GM23248 (cell line): Measurements from ENCODE around the gene LSM12. TPM values are rescaled to one million over a fixed set of nuclear protein-coding genes. Genes with fewer than 3 reads are reported as not detected.
A peak's percentile ranks its signal among the peaks of the same experiment; 100 is the strongest.

Experiments used
- DNase-seq: peaks from one replicate; pipeline ENCODE4 v3.0.0-alpha.2; 2015
- H2AFZ ChIP-seq: fragments of 200-600 bp; sonication (generic); 2 replicates; pipeline ENCODE4 v1.6.1; 2016; ENCODE audit warnings: antibody characterized with exemption
- H3F3A ChIP-seq: fragments of 200-600 bp; sonication (generic); 2 replicates; pipeline ENCODE4 v1.6.1; 2016; ENCODE audit warnings: mild to moderate bottlenecking, antibody characterized with exemption, mixed run types; ENCODE audit not compliant: insufficient read depth
- H3K27ac ChIP-seq: fragments of 200-600 bp; sonication (generic); 2 replicates; pipeline ENCODE4 v1.5.1; 2016; ENCODE audit warnings: mild to moderate bottlenecking
- H3K27me3 ChIP-seq: fragments of 200-600 bp; sonication (generic); replicated peaks from 2 replicates; pipeline ENCODE4 v1.6.1; 2016; ENCODE audit warnings: mild to moderate bottlenecking; ENCODE audit not compliant: insufficient read depth
- H3K36me3 ChIP-seq: fragments of 200-600 bp; sonication (generic); 2 replicates; pipeline ENCODE4 v1.6.1; 2016; ENCODE audit warnings: low read depth, mild to moderate bottlenecking
- H3K4me1 ChIP-seq: fragments of 200-600 bp; sonication (generic); 2 replicates; pipeline ENCODE4 v1.6.1; 2016; ENCODE audit warnings: mild to moderate bottlenecking; ENCODE audit not compliant: insufficient read depth
- H3K4me2 ChIP-seq: fragments of 200-600 bp; sonication (generic); one replicate; pipeline ENCODE4 v1.6.1; 2016; ENCODE audit warnings: mild to moderate bottlenecking; ENCODE audit not compliant: unreplicated experiment
- H3K4me3 ChIP-seq: fragments of 200-600 bp; sonication (generic); 2 replicates; pipeline ENCODE4 v1.5.1; 2016; ENCODE audit warnings: mild to moderate bottlenecking
- H3K79me2 ChIP-seq: fragments of 200-600 bp; sonication (generic); 2 replicates; pipeline ENCODE4 v1.6.1; 2016; ENCODE audit warnings: mild to moderate bottlenecking; ENCODE audit not compliant: insufficient read depth
- H3K9ac ChIP-seq: fragments of 200-600 bp; sonication (generic); 2 replicates; pipeline ENCODE4 v1.6.1; 2016; ENCODE audit warnings: mild to moderate bottlenecking
- H3K9me2 ChIP-seq: fragments of 200-600 bp; sonication (generic); 2 replicates; pipeline ENCODE4 v1.6.1; 2016; ENCODE audit warnings: mixed run types, mild to moderate bottlenecking, moderate library complexity; ENCODE audit not compliant: insufficient read depth
- H3K9me3 ChIP-seq: fragments of 200-600 bp; sonication (generic); one replicate; pipeline ENCODE4 v1.6.1; 2017; ENCODE audit warnings: low read depth
- H4K20me1 ChIP-seq: fragments of 200-600 bp; sonication (generic); 2 replicates; pipeline ENCODE4 v1.6.0; 2016; ENCODE audit not compliant: insufficient read depth
- EZH2 ChIP-seq: fragments of 200-600 bp; sonication (generic); IDR thresholded peaks from 2 replicates; pipeline ENCODE4 v1.6.1; 2018; ENCODE audit warnings: antibody characterized with exemption, mild to moderate bottlenecking; ENCODE audit not compliant: insufficient read depth, poor library complexity, severe bottlenecking
- EZH2phosphoT487 ChIP-seq: fragments of 200-600 bp; sonication (generic); IDR thresholded peaks from 2 replicates; pipeline ENCODE4 v1.6.1; 2018; ENCODE audit warnings: antibody characterized with exemption, moderate library complexity, mild to moderate bottlenecking, low read depth; ENCODE audit not compliant: insufficient read depth
- WGBS, 2 experiments: methylation state at CpG; one replicate each; pipeline ENCODE4 v1.1.6; 2015 to 2017; ENCODE audit warnings: low lambda C conversion rate in 2 of 2, low coverage in 1 of 2; ENCODE audit errors: missing lambda C conversion rate in 2 of 2; 5-methylcytosine and 5-hydroxymethylcytosine counted together
- in situ Hi-C: fragments of 300-500 bp; cut with MboI; formaldehyde crosslinking; loops from 2 replicates; pipeline ENCODE4 v1.15.0; 2020
- polyA plus RNA-seq: library from polyadenylated mRNA; unstranded; fragments of >200 nt; fragmentation: Nextera tagmentation; extraction: Ambion mirVana; gene quantifications from 2 replicates; pipeline ENCODE4 v1.2.1, GENCODE V29; 2016
- total RNA-seq: library from RNA; depleted of rRNA; stranded (reverse); fragments of >200 nt; shearing (Covaris generic); gene quantifications from 2 replicates; pipeline ENCODE4 v1.2.3, GENCODE V29; 2014

The LSM12 gene
- total and polyA plus RNA-seq, 2 experiments from 2014 or later = 36.1 to 122 TPM

- Histone ChIP-seq H3K9me3 (no peaks in the 10 kb centered on the region), H3F3A (no peaks in the 10 kb centered on the region; the same call in 1 of the 2 replicates), H3K4me3 (peak overlapping the region; percentile 75), H3K27me3 (no peaks in the 10 kb centered on the region), H3K4me2 (peak overlapping the region; percentile 72), H2AFZ (peak overlapping the region; percentile 72), H3K9me2 (no peaks in the 10 kb centered on the region), H3K9ac (peak overlapping the region; percentile 76), H3K4me1 (peaks cover 10% of the 10 kb centered on the region), H3K27ac (peak overlapping the region; percentile 51), H3K36me3 (no peaks in the 10 kb centered on the region), H4K20me1 (no peaks in the 10 kb centered on the region), H3K79me2 (0 out of 2 replicates have a peak, but pooled peaks cover 5% of the 10 kb centered on the region)
- DNase-seq = peak; percentile 66
- 7 to 8% methylated on average over 55 to 59 of the region's 59 CpGs for WGBS, 2 experiments
- in situ Hi-C loops = no loop called here
- TF ChIP-seq EZH2 (no peak), EZH2phosphoT487 (no peak)
Measured at GRCh38 chr17:44005527-44006271, 60.8 kb downstream of the LSM12 start.

GRCh38 chr17:44004761-44005526, 61.5 kb downstream of the LSM12 start:
- peak; percentile 45 for DNase-seq
- peaks cover 10% of the 10 kb centered on the region for H3K4me1 ChIP-seq
- no peaks in the 10 kb centered on the region for H4K20me1 ChIP-seq
- H3K9ac ChIP-seq = no peak overlapping the region
- in situ Hi-C loops = no loop called here
- no peaks in the 10 kb centered on the region for H3K9me3 ChIP-seq
- H3K9me2 ChIP-seq = no peaks in the 10 kb centered on the region
- WGBS, 2 experiments = 7 to 13% methylated on average over 30 to 61 of the region's 71 CpGs
- 0 out of 2 replicates have a peak, but pooled peaks cover 5% of the 10 kb centered on the region for H3K79me2 ChIP-seq
- H3K27me3 ChIP-seq = no peaks in the 10 kb centered on the region
- H2AFZ ChIP-seq = peak overlapping the region; percentile 53; the same call in 1 of the 2 replicates
- no peaks in the 10 kb centered on the region for H3K36me3 ChIP-seq
- no peaks in the 10 kb centered on the region; the same call in 1 of the 2 replicates for H3F3A ChIP-seq
- peak overlapping the region; percentile 75 for H3K4me3 ChIP-seq
- H3K4me2 ChIP-seq = no peak overlapping the region
- no peak for TF ChIP-seq EZH2
- no peak for TF ChIP-seq EZH2phosphoT487
- H3K27ac ChIP-seq = no peak overlapping the region

- H3K79me2 ChIP-seq = 0 out of 2 replicates have a peak, but pooled peaks cover 5% of the 10 kb centered on the region
- H3K9me3 ChIP-seq = no peaks in the 10 kb centered on the region
- peak within 1 kb of the TSS; percentile 72; the same call in 1 of the 2 replicates for H2AFZ ChIP-seq
- H3K9me2 ChIP-seq = no peaks in the 10 kb centered on the region
- H3K4me1 ChIP-seq = peaks cover 10% of the 10 kb centered on the region
- DNase-seq = peak; percentile 23
- no peaks in the 10 kb centered on the region for H3K36me3 ChIP-seq
- WGBS, 2 experiments = 11 to 15% methylated on average over 23 to 25 of the region's 25 CpGs
- TF ChIP-seq EZH2phosphoT487 (no peak), EZH2 (no peak)
- peak within 1 kb of the TSS; percentile 75 for H3K4me3 ChIP-seq
- no peak within 1 kb of the TSS for H3K27ac ChIP-seq
- no peaks in the 10 kb centered on the region for H4K20me1 ChIP-seq
- no peak within 1 kb of the TSS for H3K4me2 ChIP-seq
- peaks cover under 1% of the 10 kb centered on the region; the same call in 1 of the 2 replicates for H3F3A ChIP-seq
- in situ Hi-C loops = no loop called here
- H3K27me3 ChIP-seq = no peaks in the 10 kb centered on the region
- H3K9ac ChIP-seq = no peak within 1 kb of the TSS
Measured at GRCh38 chr17:44004077-44004760, 62.3 kb downstream of the LSM12 start, which contains the start of gene NAGS. TSS of gene NAGS (plus strand) at chr17:44004622. CDS start at chr17:44004664, 42 bp downstream.

- peaks cover 12% of the 10 kb centered on the region for H3F3A ChIP-seq
- no peaks in the 10 kb centered on the region for H3K27me3 ChIP-seq
- H2AFZ ChIP-seq = 0 out of 2 replicates have a peak overlapping the region, but pooled peaks have one; percentile 10
- peaks cover 10% of the 10 kb centered on the region for H3K4me1 ChIP-seq
- H3K9ac ChIP-seq = no peak overlapping the region
- H3K4me2 ChIP-seq = no peak overlapping the region
- TF ChIP-seq EZH2phosphoT487 (no peak), EZH2 (no peak)
- no peaks in the 10 kb centered on the region for H3K9me2 ChIP-seq
- peak overlapping the region; percentile 22; the same call in 1 of the 2 replicates for H3K27ac ChIP-seq
- H3K4me3 ChIP-seq = no peak overlapping the region
- peak; percentile 92 for DNase-seq
- no peaks in the 10 kb centered on the region for H3K36me3 ChIP-seq
- 53 to 59% methylated on average over 9 of the region's 9 CpGs for WGBS, 2 experiments
- H4K20me1 ChIP-seq = no peaks in the 10 kb centered on the region
- no peaks in the 10 kb centered on the region for H3K79me2 ChIP-seq
- in situ Hi-C loops = no loop called here
- H3K9me3 ChIP-seq = no peaks in the 10 kb centered on the region
Measured at GRCh38 chr17:44002141-44002848, 64.2 kb downstream of the LSM12 start.
